Panc1 (cell line): Measurements from ENCODE around the gene TPBGL. TPM values are rescaled to one million over a fixed set of nuclear protein-coding genes. Genes with fewer than 3 reads are reported as not detected.

Source experiments
- ATAC-seq: fragments of 200-7000 bp; cut with Tn5 transposase; 2 replicates; pipeline ENCODE4 v1.9.1; 2020; ENCODE audit warnings: mild to moderate bottlenecking, moderate library complexity
- BruUV-seq: library from RNA; stranded (reverse); fragments of 400-500 nt; replicated peaks from 2 replicates; lab custom pipeline; 2021; lab: Mats Ljungman, UMichigan
- CTCF ChIA-PET: fragments of 300-600 bp; sonication (Branson Sonifier 250); formaldehyde crosslinking; loops from one replicate; lab custom pipeline; 2022; ENCODE audit warnings: antibody characterized with exemption; lab: Charles Lee
- POLR2A ChIA-PET: fragments of 300-600 bp; sonication (Branson Sonifier 250); formaldehyde crosslinking; loops from one replicate; lab custom pipeline; 2022; ENCODE audit warnings: antibody characterized with exemption; lab: Charles Lee
- DNase-seq: peaks from one replicate; pipeline ENCODE4 v3.0.0-alpha.2; 2010; ENCODE audit warnings: low read depth, low spot score
- H3K27ac ChIP-seq: 2 replicates; pipeline ENCODE4 v1.5.1; 2011; ENCODE audit warnings: mild to moderate bottlenecking, low read length, inconsistent platforms
- H3K27me3 ChIP-seq: fragments of 200-500 bp; sonication (Bioruptor generic); 2 replicates; pipeline ENCODE4 v1.6.0; 2014; ENCODE audit warnings: low read length, inconsistent platforms; ENCODE audit not compliant: control insufficient read depth, insufficient read depth
- H3K36me3 ChIP-seq: fragments of 200-500 bp; sonication (Bioruptor generic); 2 replicates; pipeline ENCODE4 v1.5.1; 2014; ENCODE audit warnings: inconsistent platforms, mild to moderate bottlenecking, low read length, moderate library complexity; ENCODE audit not compliant: control insufficient read depth, insufficient read depth
- H3K4me1 ChIP-seq: 2 replicates; pipeline ENCODE4 v1.5.1; 2011; ENCODE audit warnings: inconsistent platforms, mild to moderate bottlenecking, low read length, moderate library complexity; ENCODE audit not compliant: control insufficient read depth, insufficient read depth
- H3K4me3 ChIP-seq, 2 experiments: 2 replicates each; pipeline ENCODE4 v1.5.1; 2011 to 2012; ENCODE audit warnings: low read depth in 2 of 2, low read length in 2 of 2, mild to moderate bottlenecking in 2 of 2, inconsistent platforms in 1 of 2, moderate library complexity in 1 of 2
- H3K9me3 ChIP-seq: fragments of 200-500 bp; sonication (Bioruptor generic); 2 replicates; pipeline ENCODE4 v1.5.1; 2014; ENCODE audit warnings: low read depth, mild to moderate bottlenecking, inconsistent platforms, low read length, moderate library complexity; ENCODE audit not compliant: control insufficient read depth, insufficient read depth
- POLR2AphosphoS5 ChIP-seq: IDR thresholded peaks from 2 replicates; pipeline ENCODE4 v1.6.1; 2012; ENCODE audit warnings: mild to moderate bottlenecking, low read depth, low read length, moderate library complexity
- SIN3A ChIP-seq: IDR thresholded peaks from 2 replicates; pipeline ENCODE4 v1.6.1; 2012; ENCODE audit warnings: low read depth, mild to moderate bottlenecking, low read length, moderate library complexity, borderline replicate concordance; ENCODE audit not compliant: insufficient read depth
- TCF7L2 ChIP-seq: IDR thresholded peaks from 2 replicates; pipeline ENCODE4 v1.6.1; 2011; ENCODE audit warnings: mild to moderate bottlenecking, low read depth, low read length, inconsistent platforms
- in situ Hi-C: cut with HindIII; loops from 2 replicates; pipeline ENCODE4 v1.10.0; 2016; ENCODE audit warnings: low sequenced_read_pairs, low pct_unique_long_range_greater_than_20kb
- intact Hi-C: fragments of 100-400 bp; cut with micrococcal nuclease; formaldehyde crosslinking; loops from one replicate; pipeline ENCODE4 v1.10.0; 2022; ENCODE audit not compliant: unreplicated experiment
- total RNA-seq: library from RNA; stranded (reverse); gene quantifications from one replicate; pipeline ENCODE4 v1.2.1, GENCODE V29; 2021; ENCODE audit not compliant: unreplicated experiment
- TF ChIP-seq, protein P1 (sequence below): fragments of 450-650 bp; IDR thresholded peaks from 2 replicates; pipeline ENCODE4 v1.5.1; 2017; ENCODE audit warnings: mild to moderate bottlenecking
- TF ChIP-seq, protein P2 (sequence below), 2 experiments: IDR thresholded peaks; 2 replicates each; pipeline ENCODE4 v1.6.1; 2011 to 2012; ENCODE audit warnings: low read depth in 2 of 2, control low read depth in 1 of 2, low read length in 1 of 2, mild to moderate bottlenecking in 1 of 2, moderate library complexity in 1 of 2; ENCODE audit not compliant: insufficient read depth in 1 of 2

TPBGL gene
- total RNA-seq, 1 experiment from 2014 or later, result 0.54 TPM

DNA sequence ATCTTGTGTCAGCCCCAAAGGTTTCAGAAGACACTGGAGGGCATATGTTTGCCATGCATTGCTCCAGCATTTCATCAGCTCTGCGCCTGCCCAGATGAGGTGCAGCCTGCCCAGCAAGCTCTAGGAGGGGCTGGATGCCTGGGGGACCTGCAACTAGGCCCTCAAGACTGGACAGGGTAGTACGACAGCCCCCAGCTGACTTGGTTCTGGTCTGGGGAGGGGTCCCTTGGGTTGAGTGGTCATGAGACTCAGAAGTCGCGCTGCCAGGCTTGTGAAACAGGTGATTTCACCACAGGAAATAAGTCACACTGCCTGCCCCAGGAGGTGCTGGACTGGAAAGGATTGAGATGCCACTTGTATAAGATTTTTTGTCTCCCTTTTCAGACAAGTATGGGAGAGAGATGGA, 23.4 kb downstream of the TPBGL start:
- no TSS peak for BruUV-seq
- ATAC-seq, result no peak
- Histone ChIP-seq H3K27ac (peak overlapping the region; percentile 57; the same call in 1 of the 2 replicates), H3K9me3 (no peaks in the 10 kb centered on the region), H3K4me1 (peaks cover 35% of the 10 kb centered on the region), H3K36me3 (0 out of 2 replicates have a peak, but pooled peaks cover 2% of the 10 kb centered on the region), H3K4me3 (no peak overlapping the region), H3K27me3 (no peaks in the 10 kb centered on the region)
- no peak for DNase-seq
- TF ChIP-seq, protein P1, sequence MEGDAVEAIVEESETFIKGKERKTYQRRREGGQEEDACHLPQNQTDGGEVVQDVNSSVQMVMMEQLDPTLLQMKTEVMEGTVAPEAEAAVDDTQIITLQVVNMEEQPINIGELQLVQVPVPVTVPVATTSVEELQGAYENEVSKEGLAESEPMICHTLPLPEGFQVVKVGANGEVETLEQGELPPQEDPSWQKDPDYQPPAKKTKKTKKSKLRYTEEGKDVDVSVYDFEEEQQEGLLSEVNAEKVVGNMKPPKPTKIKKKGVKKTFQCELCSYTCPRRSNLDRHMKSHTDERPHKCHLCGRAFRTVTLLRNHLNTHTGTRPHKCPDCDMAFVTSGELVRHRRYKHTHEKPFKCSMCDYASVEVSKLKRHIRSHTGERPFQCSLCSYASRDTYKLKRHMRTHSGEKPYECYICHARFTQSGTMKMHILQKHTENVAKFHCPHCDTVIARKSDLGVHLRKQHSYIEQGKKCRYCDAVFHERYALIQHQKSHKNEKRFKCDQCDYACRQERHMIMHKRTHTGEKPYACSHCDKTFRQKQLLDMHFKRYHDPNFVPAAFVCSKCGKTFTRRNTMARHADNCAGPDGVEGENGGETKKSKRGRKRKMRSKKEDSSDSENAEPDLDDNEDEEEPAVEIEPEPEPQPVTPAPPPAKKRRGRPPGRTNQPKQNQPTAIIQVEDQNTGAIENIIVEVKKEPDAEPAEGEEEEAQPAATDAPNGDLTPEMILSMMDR, result no peak
- TF ChIP-seq SIN3A, result no peak
- no peak for TF ChIP-seq POLR2AphosphoS5
- TF ChIP-seq TCF7L2, result no peak
- intact Hi-C loops, result no loop called here
- ChIA-PET POLR2A (no interaction called here), CTCF (no interaction called here)
- in situ Hi-C loops, result no loop called here

DNA sequence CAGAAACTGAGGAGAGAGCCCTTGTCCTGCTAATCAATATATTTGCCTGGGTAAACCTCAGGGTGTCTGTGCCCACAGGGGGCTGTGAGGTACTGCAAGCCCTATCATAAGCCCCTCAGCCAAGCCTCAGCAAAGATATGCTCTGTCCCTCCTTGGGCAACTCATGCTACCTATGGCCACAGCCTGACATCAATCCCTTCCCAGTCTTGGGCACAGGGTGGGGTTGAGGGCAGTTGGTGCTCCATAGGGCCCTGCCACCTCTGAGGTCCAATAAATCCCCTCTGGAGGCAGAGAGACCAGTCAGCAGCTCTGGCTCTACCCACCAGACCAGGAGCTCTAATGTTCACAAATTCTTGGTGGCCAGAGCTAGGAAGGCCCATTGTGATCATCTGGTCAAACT, 23.8 kb downstream of the TPBGL start:
- POLR2A ChIA-PET, result no interaction called here
- no peak for DNase-seq
- intact Hi-C loops, result no loop called here

DNA sequence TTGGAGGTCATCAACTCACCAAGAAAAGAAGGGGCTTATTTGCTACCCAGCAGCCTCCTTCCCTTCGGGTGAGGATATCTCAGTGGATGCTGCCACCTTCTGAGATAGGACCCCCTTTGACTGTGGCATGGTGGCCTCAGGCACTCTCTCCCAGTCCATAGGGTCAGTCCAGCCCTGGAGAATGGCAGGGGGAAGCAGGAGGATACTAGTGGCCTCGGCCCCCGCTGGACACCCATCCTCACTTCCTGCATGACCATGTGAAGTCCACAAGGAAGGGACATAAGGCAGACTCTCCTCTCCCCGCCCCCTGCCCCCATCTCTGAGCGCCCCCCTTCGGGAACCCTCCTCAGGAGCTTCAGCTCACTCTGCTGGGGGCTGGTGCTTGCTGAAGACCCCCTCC, 24.4 kb downstream of the TPBGL start:
- Histone ChIP-seq H3K36me3 (0 out of 2 replicates have a peak, but pooled peaks cover 2% of the 10 kb centered on the region), H3K4me1 (peaks cover 35% of the 10 kb centered on the region), H3K9me3 (no peaks in the 10 kb centered on the region), H3K27ac (no peak overlapping the region; the same call in 1 of the 2 replicates), H3K27me3 (no peaks in the 10 kb centered on the region), H3K4me3 (no peak overlapping the region)
- ChIA-PET CTCF (interaction anchor here (0.6 to 0.8 kb wide), 3 partner anchors 12 to 1171 kb away, joined by 3 to 4 read pairs (median 4); no protein-coding TSS in a partner anchor), POLR2A (no interaction called here)
- no peak for ATAC-seq
- in situ Hi-C loops (no loop called here), intact Hi-C loops (no loop called here)
- BruUV-seq, result no TSS peak
- TF ChIP-seq, protein P1, result no peak
- TF ChIP-seq TCF7L2 (no peak), POLR2AphosphoS5 (no peak), SIN3A (no peak)
- TF ChIP-seq, protein P2, sequence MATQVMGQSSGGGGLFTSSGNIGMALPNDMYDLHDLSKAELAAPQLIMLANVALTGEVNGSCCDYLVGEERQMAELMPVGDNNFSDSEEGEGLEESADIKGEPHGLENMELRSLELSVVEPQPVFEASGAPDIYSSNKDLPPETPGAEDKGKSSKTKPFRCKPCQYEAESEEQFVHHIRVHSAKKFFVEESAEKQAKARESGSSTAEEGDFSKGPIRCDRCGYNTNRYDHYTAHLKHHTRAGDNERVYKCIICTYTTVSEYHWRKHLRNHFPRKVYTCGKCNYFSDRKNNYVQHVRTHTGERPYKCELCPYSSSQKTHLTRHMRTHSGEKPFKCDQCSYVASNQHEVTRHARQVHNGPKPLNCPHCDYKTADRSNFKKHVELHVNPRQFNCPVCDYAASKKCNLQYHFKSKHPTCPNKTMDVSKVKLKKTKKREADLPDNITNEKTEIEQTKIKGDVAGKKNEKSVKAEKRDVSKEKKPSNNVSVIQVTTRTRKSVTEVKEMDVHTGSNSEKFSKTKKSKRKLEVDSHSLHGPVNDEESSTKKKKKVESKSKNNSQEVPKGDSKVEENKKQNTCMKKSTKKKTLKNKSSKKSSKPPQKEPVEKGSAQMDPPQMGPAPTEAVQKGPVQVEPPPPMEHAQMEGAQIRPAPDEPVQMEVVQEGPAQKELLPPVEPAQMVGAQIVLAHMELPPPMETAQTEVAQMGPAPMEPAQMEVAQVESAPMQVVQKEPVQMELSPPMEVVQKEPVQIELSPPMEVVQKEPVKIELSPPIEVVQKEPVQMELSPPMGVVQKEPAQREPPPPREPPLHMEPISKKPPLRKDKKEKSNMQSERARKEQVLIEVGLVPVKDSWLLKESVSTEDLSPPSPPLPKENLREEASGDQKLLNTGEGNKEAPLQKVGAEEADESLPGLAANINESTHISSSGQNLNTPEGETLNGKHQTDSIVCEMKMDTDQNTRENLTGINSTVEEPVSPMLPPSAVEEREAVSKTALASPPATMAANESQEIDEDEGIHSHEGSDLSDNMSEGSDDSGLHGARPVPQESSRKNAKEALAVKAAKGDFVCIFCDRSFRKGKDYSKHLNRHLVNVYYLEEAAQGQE (IDR thresholded peaks at IDR 0.05; ENCODE audit: insufficient read depth in 1 of 2, low read depth in 2 of 2, low read length in 1 of 2), result no peak
- no peak for DNase-seq

More for the DNA sequence above, 23.8 kb downstream of the TPBGL start:
- TF ChIP-seq, protein P1, result no peak
- TF ChIP-seq POLR2AphosphoS5 (no peak), SIN3A (no peak)
- Histone ChIP-seq H3K36me3 (0 out of 2 replicates have a peak, but pooled peaks cover 2% of the 10 kb centered on the region), H3K9me3 (no peaks in the 10 kb centered on the region), H3K27me3 (no peaks in the 10 kb centered on the region), H3K4me3 (no peak overlapping the region), H3K4me1 (peaks cover 35% of the 10 kb centered on the region), H3K27ac (peak overlapping the region; percentile 57; the same call in 1 of the 2 replicates)
- in situ Hi-C loops, result no loop called here
- no peak for ATAC-seq
- no TSS peak for BruUV-seq
- CTCF ChIA-PET, result no interaction called here
